ENCODE data around the gene PER2.

The PER2 gene

DNA sequence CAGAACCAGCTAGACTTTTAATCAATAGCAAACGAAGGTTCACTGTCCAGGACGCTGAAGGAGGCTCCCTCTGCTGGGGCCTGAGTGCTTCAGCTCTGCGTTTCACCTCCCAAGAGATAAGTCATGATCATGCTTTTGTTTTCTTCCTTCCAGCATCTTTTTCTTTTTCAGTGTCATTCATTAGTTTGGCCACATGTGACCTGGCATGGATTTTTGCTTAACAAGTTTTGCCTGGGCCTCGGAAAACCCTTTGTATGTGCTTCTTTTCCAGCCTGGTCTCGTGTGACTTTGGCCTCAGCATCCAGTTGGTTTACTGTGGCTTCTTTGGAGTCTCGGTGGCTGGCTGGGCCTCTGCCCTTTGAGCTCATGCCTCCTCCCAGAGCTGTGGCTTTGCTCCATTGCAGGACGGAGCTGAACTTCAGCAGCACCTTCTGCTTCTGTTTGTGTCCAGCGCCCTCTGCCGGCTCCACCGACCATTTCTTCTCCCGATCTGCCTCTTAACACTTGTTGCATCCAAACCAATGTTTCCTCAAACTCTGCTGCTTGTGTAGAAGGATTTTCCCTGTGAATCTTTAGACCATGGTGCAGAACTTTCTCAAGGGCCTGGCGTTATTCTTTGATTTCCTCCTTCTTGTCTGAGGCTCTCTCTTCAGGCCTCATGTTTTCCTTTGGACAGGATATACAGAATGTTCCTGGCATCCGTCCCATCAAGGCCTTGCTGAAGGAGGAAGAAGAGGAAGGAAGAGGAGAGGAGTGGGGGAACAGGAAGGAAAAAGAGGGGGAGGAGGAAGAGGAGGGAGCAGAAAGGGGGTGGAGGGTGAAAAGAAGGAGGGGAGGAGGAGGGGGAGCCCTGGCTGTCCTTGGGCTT, 25.0 kb downstream of the PER2 start:
- DNase-seq, result peak; percentile 91

DNA sequence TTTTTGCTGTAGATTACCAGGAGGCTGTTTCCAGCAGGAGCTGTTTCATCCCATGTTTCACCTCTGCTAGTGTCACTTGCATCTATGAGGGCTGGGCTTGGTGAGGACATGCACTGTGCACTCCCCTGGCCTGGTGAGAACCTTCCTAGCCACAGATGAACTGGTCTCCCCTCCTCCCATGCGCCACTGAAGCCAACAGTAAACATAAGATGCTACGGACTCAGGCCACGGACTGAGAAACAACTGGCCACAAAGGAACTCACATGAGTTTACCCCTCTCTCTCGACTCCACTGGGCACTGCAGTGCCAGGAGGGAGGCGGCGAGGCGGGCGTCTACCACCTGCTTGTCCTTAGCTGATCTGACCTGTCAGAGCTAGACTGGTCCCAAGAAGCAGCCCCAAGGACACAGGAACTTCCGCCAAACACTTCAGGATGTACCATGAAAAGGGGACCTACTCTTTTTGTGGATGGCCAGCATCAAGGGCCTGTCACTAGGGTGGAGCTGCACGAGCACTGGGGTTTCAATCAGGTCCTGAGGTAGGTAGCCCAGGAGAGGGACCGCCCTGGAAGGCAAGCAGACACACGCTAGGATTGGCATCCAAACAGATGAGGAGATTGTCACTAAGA, 25.8 kb downstream of the PER2 start:
- no peak for DNase-seq

DNA sequence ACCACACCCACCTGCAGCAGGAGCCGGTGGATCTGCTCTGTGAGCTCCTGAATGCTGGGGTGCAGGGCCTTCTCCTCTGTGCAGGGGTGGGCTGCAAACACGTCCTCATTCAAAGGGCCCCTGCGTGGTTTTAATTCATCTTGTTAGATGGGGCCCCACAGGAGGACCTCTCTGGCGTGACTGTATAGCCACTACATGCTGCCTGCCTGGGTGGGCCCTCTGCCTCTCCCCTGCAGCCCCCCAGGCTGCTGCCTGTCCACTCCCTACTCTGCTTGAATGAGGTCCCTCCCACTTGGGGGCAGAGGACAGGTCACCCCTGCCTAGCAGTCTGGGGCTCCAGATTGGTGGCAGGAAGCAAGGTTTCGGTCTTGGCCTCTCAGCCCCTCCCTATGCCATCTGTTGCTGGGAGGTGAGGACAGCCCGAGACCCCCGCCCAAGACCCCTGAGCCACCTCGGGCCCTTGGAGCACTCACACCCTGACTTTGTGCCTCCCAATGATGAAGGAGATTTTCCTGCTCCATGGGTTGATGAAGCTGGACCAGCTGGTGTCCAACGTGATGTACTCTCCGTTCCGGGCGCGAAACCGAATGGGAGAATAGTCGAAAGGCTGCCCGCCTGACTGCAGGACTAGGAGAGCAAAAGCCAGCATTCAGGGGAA, 26.6 kb downstream of the PER2 start:
- no peak for DNase-seq

DNA sequence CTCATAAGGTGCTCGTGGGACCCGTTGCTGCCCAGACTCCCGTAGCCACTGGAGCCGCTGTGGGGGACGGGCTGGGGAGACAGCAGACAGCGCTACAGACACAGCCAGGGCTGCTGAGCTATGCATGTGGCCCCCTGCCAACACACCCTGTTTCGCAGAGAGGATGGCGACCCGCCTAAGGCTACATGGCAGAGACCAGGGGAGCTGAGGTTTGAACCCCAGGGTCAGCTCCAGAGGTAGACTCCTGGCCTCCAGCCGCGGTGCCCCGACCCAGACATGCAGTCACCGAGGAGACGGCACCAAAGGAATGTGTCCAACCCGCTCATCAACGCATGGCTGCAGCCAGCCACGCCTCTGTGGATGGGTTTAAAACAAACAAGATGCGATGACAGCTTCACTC, 27.5 kb downstream of the PER2 start:
- no peak for DNase-seq

DNA sequence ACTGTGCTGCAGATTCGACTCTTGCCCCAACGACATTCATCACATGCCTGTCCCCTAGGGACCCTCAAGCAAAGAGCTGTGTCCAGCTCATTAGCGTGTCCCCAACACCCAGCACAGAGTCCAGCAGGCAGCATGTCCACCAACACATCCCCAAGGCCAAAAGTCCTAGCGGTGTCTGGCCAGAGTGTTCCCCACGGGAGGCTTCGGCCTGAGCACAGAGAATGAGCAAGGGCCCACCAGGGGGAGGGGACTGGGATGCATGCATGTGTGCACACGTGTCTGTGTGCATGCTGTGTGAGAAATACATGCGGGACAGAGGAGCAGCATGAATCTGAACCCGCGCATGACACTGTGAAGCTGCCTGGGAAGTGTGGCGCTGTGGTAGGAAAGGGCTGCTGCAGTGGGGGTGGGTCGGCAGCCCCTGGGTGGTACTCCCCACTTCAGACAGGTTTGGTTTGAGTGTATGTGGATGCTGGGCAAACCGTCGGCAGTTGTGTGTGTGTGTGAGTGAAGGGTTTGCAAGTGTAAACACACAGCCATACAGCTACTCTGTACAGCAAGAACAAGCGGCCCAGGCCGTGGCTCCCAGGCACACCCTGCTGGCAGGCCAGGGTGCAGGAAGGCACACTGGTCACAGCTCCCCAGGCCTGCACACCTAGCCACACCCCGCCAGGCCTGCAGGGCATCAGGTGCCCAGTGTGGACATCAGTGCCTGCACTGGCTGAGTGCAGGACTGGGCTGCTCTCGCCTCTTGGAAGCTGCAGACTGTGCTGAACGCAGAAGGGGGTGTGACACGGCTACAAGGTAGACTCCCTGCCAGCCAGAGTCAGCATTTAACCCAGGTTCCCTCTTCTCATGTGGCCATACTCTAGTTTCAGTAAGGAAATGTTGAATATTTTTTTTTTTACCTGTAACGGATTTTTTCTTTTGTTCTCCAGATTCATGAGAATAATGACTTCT, 29.1 kb downstream of the PER2 start:
- no peak for DNase-seq

DNA sequence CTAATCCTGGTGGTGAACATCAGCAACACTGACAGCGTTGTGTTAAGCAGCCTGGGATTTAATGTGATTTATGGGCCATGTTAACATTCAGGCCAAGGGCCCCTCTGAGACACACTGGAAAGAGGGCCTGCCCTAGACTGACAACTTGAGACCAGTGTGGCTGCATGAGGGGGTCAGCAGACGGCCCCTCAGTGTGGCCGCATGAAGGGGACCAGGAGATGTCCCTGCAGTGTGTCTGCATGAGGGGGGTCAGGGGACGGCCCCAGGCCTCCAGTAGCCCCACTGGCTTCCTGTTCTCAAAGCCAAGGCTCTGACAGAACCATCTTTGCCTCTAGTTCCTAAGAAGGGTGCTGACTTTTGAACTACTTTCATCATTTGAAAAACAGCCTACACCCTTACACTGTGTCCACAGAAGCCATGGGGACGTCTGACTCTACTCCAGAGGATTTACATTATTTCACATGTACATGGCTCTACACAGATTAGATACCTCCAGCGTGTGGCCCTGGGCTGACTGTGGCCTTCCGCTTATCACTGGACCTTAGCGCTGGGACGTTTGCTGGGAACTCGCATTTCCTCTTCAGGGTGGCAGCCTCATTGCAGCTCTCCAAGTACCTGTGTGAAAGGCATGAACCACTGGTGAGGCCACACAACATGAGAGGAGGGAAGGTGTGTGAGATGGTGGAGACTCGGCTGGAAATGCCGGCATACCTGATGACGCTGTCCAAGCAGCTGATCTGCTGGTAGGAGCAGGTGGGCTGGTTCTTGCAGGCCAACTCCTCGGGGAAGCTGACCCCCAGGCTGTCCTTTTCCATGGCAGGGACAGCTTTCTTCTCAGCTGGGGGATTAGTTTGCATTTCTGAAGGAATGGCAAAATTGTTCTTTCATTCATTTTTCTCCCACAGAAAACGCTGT, 30.4 kb downstream of the PER2 start:
- no peak for DNase-seq

DNA sequence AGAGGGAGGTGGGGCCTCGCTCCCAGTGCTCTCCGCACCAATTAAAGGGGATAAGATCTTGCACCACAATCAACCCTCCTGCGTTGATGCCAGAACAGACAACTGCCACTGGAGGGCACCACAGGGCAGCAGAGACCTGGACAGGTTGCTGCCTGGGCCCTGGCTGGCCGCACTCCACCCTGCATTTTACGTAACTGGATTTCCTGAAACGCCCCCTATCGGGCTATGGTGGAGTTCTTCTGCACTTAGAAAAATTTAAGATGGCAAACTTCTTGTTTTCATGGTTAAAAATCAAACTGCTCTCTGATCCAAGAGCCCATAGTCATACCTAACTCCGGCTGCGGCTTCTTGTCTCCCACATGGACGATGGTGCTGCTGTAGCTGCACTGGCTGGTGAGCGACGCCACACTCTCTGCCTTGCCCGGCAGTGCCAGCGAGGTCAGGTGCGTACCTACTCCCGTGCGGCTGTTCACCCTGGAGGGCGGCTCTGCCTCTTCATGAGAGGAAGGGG, 31.8 kb downstream of the PER2 start:
- DNase-seq, result peak; percentile 70

DNA sequence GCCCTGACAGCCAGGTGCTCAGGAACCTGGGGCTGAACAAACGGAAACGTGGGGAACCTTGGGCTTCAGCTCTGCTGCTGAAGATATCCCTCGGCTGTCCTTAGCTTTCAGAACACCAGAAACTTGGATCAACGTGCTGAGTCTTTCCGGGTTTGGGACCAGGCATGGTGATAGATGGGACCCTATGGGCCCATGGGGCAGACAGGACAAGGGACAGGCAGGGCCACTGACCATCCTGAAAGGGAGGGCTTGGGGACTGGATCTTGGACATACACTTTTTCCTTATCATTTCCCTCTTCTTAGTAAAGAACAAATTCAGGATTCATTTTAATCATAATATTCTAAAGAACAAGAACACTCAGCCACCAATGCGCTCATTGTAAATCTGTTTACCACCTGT, 32.3 kb downstream of the PER2 start:
- DNase-seq, result no peak

DNA sequence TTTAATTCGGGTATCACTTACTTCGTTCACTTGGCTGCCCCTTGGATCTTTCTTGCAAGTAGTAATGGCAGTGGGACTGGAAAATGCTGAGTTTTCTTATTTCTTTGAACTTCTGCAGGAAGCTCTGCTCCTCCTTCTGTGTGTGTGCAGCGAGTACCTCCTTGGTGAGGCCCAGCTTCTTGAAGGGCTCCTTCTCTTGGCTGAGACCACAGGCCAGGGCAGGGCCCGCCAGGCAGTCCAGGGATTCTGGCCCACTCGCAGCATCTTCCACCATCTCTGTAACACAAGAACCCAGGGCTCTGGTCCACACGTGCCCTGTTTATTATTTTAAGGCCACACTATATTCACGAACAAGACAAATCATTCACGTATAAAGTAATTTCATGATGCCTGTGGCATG, 32.8 kb downstream of the PER2 start:
- no peak for DNase-seq

DNA sequence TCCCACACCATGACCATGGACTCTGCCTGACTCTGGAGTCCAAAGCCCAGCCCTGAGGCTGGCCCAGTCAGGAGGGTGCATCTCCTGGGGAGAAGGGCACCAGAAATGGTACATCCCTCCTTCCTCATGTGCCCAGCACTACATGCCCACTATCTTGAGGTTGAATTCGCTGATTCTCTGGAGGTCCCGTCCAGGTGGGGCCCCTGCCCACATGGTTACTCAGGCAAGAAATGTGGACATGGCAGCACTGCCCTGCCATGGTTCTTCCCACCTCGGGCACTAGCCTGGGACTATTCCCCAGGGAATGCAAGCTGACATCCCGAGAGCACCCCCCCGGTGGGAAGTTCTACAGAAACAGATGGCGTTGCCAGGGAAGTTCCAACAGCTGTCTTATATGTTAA, 33.3 kb downstream of the PER2 start:
- DNase-seq, result no peak

DNA sequence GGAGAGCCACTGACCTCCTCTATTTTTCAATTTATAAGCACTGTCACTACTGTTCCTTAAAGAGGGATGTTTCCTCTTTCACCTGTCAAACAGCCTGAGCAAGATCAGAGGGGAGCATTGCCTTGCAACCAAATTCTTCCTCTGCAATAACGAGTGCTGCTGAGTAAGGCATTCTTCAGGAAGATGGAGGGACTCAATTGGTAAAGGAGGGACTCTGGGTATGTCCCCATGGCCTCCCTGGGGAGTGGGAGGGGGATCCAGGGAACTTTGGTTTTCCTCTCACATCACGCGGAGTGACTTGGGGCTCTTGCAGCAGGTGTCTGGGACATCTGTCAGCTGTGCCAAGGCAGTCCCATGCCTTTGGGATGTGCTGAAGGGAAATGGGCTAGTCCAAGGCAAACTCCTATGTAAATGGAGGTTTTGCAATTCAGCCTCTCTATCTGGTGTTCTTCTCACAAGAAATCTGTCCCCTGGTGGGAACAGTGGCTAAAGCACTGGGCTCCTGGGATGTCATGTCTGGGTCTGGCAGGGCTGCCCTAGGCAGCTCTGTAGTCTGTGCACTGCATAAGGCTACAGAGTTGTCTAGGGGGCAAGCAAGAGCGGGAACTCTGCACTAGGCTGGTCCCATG, 34.2 kb downstream of the PER2 start:
- DNase-seq, result no peak

DNA sequence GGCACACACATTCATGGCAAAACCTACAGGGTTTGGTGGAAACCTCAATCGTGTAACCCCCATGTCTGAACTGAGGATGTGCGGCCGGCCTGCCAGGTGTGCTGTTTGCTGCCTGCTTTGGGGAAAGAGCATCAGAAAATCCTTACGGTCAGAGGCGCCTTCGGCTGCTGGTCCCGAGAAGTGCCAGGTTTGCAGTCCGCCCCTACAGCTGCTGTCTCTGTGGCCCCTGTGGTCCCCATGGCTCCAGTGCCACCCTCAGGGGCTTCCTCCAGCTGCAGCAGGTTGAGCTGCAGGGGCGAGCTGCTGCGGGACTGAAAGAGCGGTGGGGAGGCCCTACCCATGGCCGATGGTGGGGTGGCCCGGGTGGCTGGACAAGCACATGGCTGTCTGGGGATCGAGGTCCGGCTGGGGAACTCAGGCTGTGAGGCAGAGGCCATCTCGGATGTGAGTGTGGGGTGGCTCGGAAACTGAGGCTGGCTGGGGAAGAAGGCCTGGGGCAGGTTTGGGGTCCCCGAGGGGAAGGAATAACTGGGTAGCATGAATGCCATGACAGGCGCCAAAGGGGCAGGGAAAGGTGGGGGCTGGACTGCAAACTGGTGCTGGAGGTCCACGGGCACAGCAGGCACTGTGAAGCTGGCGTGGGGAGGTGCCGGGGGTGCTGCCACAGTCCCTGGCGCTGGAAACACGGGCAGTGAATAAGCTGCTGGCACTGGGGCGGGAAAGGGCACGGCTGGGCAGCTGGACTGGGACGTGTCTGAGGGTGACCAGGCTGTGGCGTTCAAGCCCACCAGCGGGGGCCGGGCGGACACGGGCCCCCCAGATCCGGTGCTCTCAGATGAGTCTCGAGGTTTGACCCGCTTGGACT, 35.4 kb downstream of the PER2 start:
- DNase-seq, result no peak

DNA sequence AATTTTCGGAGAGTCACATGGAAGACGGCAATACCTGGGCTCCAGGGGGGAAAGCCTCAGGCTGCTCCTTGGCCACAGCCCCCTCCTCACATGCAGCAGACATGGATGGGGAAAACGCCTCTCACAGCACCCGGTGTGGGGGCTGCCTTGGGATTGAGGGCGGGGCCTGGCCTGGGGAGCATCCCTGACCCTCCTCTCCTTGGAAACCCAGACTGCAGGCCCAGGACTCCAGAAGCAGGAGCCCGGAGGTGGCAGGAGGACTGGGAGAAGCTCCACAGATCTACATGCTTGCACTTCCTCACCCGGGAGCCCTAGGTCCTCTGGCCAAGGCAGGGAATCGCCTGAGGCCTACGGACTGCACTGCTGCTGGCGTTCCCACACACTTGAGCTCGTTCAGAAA, 36.4 kb downstream of the PER2 start:
- DNase-seq, result no peak

DNA sequence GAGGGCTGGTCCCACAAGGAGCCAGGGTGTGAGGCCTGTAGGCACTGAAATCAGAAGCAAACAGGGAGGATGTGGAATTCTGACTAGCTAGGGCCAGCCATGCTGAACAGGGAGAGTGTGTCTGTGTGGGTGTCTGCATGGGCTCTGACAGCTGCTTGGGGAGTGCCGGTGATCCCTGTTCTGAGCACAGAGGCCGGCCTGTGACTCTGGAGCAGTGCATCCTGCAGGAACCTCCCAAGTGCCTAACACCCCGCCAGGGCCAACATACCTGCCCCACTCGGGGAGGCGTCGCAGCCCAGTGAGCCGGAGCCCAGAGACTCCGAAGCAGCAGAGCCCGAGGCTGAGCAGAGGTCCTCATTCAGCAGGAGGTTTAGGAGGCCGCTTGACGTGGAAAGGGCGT, 37.1 kb downstream of the PER2 start:
- no peak for DNase-seq

DNA sequence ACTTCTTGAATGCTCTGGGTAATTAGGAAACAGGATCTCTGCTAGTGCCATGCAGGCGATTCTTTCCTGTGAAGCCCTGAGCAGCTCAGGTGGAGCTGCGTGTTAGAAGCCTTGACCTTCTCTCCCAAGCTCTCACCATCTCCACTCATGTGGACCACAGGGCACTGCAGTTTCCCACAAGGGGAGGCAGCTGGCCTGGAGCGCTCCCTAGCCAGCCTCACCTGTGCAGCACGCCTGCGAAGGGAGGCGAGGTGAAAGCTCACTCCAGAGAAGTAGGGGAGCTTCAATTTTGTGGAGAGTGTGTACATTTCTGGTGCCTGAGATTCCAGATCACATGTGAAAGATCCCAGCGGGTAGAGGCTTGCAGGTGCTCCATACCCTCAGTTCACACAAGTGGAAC, 37.5 kb downstream of the PER2 start:
- DNase-seq, result no peak

DNA sequence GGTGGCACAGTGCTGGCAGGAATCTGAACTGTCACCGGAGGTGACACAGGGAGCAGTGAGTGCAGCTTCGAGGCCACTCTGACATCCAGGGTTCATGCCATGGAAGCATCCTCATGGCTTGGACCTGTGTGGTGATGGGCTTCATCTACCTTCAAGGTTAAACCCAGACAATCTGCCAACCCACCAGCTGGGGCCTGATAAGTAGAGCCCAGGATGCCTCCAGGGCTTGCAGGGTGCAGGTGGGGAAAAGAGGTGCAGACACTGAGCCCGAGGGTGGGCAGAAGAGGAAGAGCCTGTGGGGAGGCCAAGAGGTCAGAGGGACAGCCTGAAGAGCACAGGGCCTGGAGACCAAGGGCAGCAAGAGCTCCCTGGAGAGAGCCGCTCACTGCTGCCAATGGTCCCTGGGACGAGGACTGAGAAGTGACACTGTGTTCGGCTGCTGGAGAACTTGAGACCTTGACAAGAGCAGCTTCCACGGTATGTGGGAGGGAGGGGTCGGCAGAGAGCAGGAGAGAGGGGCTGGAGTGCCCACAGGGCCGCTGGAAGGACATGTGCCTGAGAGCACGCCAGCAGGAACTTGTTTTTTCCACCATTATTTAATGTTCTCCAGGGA, 40.5 kb downstream of the PER2 start:
- DNase-seq, result no peak

DNA sequence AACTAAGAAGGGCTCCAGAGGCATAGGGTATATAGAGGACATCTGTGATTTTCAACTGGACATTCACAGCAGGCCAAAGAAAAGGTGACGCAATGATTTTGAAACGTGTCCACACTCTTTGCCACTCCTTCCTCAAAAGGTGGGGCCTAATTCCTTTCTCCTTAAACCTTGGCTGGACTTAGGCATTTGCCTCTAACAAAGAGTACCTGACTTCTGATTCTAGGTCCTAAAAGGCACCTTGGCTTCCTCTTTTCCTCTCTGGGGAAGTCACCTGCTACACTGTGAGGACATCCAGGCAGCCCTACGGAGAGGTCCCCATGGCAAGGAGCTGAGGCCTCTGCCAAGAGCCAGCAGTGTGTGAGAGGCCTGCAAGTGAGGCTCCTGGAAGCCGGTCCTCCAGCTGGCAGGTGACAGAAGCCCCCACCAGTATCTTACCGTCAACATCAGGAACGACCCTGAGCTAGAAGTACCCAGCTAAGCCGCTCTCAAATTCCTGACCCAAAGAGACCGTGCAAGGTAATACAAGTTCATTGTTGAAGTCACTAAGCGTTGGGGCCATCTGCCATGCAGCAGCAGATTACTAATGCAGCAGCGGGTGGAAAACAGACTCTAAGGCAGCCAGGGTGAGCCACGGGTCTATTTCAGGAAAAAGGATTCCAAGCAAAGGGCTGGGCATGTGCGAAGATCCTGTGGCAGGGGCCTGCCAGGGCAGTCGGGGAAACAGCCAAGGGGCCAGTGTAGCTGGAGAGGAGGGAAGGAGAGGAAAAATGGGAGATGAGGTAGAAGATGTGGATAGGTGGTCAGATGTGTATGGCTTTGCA, 41.2 kb downstream of the PER2 start:
- no peak for DNase-seq

DNA sequence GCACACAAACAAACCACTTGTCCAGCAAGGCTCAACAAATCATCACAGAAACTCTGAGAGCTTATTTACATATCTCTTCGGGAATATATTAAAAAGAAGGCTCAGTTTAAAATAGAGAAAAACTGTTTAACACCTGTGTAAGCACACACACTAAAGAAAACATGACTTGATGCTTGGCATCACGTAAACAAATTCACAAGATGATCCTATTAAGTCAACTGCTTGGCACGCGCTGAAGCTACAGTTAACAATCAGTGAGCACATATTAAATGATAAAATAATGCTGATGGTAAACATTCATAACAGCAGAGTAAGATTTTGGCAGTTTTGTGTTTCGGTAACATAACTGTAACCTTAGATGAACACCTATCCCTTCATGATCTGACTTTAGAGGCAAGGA, 44.3 kb downstream of the PER2 start:
- DNase-seq, result no peak

All from right forelimb (tissue), 1 donor.